H9 (cell line): ENCODE measurements around the gene ZNF793. TPM values are rescaled to one million over a fixed set of nuclear protein-coding genes. Genes with fewer than 3 reads are reported as not detected.

Experiments
- DNase-seq: peaks from one replicate; pipeline ENCODE4 v3.0.0-alpha.2; 2017
- H2AFZ ChIP-seq: one replicate; pipeline ENCODE4 v1.6.1; 2013; ENCODE audit warnings: mild to moderate bottlenecking, low read length, control low read depth, moderate library complexity
- H2AK5ac ChIP-seq: 2 replicates; pipeline ENCODE4 v1.6.1; 2013; ENCODE audit warnings: low read length, control low read depth, mixed read lengths; ENCODE audit not compliant: insufficient read length
- H2BK120ac ChIP-seq: one replicate; pipeline ENCODE4 v1.6.1; 2013; ENCODE audit warnings: low read depth, mild to moderate bottlenecking, low read length, control low read depth, inconsistent platforms; ENCODE audit not compliant: poor library complexity, severe bottlenecking
- H2BK12ac ChIP-seq: 2 replicates; pipeline ENCODE4 v1.6.1; 2013; ENCODE audit warnings: low read length, control low read depth, mixed read lengths, low read depth; ENCODE audit not compliant: insufficient read length
- H2BK15ac ChIP-seq: 2 replicates; pipeline ENCODE4 v1.6.1; 2013; ENCODE audit warnings: low read depth, low read length, control low read depth
- H2BK20ac ChIP-seq: one replicate; pipeline ENCODE4 v1.6.1; 2013; ENCODE audit warnings: low read depth, mild to moderate bottlenecking, low read length, control low read depth, inconsistent platforms; ENCODE audit not compliant: poor library complexity, severe bottlenecking
- H2BK5ac ChIP-seq: 2 replicates; pipeline ENCODE4 v1.6.1; 2013; ENCODE audit warnings: low read length, control low read depth, mixed read lengths; ENCODE audit not compliant: insufficient read length
- H3K14ac ChIP-seq: 2 replicates; pipeline ENCODE4 v1.6.1; 2013; ENCODE audit warnings: low read length, control low read depth; ENCODE audit not compliant: insufficient read depth
- H3K18ac ChIP-seq: 2 replicates; pipeline ENCODE4 v1.6.1; 2013; ENCODE audit warnings: low read depth, mild to moderate bottlenecking, mixed read lengths, low read length, control low read depth; ENCODE audit not compliant: insufficient read length
- H3K23ac ChIP-seq: 2 replicates; pipeline ENCODE4 v1.6.1; 2013; ENCODE audit warnings: low read length, control low read depth, mixed read lengths, low read depth; ENCODE audit not compliant: insufficient read length
- H3K23me2 ChIP-seq: 2 replicates; pipeline ENCODE4 v1.6.1; 2013; ENCODE audit warnings: low read depth, mild to moderate bottlenecking, mixed read lengths, low read length, control low read depth; ENCODE audit not compliant: insufficient read length, poor library complexity, severe bottlenecking
- H3K27ac ChIP-seq: 2 replicates; pipeline ENCODE4 v1.5.1; 2013; ENCODE audit warnings: low read length, control low read depth, mixed read lengths, low read depth; ENCODE audit not compliant: insufficient read length
- H3K27me3 ChIP-seq: 2 replicates; pipeline ENCODE4 v1.6.1; 2013; ENCODE audit warnings: low read length, control low read depth, inconsistent platforms; ENCODE audit not compliant: insufficient read depth
- H3K4ac ChIP-seq: 2 replicates; pipeline ENCODE4 v1.6.1; 2013; ENCODE audit warnings: low read depth, mild to moderate bottlenecking, control low read depth, inconsistent platforms, low read length, moderate library complexity
- H3K4me1 ChIP-seq: 2 replicates; pipeline ENCODE4 v1.6.1; 2013; ENCODE audit warnings: low read length, control low read depth, inconsistent platforms; ENCODE audit not compliant: insufficient read depth
- H3K4me2 ChIP-seq: 2 replicates; pipeline ENCODE4 v1.6.1; 2013; ENCODE audit warnings: low read length, control low read depth, mixed read lengths; ENCODE audit not compliant: insufficient read length, insufficient read depth
- H3K56ac ChIP-seq: 2 replicates; pipeline ENCODE4 v1.6.1; 2013; ENCODE audit warnings: low read depth, mild to moderate bottlenecking, mixed read lengths, low read length, control low read depth; ENCODE audit not compliant: insufficient read length
- H3K79me1 ChIP-seq: 2 replicates; pipeline ENCODE4 v1.6.1; 2013; ENCODE audit warnings: low read depth, mild to moderate bottlenecking, moderate library complexity, low read length, control low read depth, inconsistent platforms; ENCODE audit not compliant: insufficient read depth, poor library complexity, severe bottlenecking
- H3K79me2 ChIP-seq: 2 replicates; pipeline ENCODE4 v1.6.1; 2013; ENCODE audit warnings: low read length, control low read depth, inconsistent platforms; ENCODE audit not compliant: insufficient read depth
- H3K9ac ChIP-seq: 2 replicates; pipeline ENCODE4 v1.6.1; 2013; ENCODE audit warnings: low read length, control low read depth, mixed read lengths; ENCODE audit not compliant: insufficient read length; ENCODE audit errors: extremely low read depth
- H3K9me3 ChIP-seq: one replicate; pipeline ENCODE4 v1.6.1; 2013; ENCODE audit warnings: low read depth, low read length, inconsistent platforms; ENCODE audit not compliant: control insufficient read depth
- H3T11ph ChIP-seq: one replicate; pipeline ENCODE4 v1.6.1; 2013; ENCODE audit warnings: mild to moderate bottlenecking, low read length, control low read depth, inconsistent platforms
- H4K20me1 ChIP-seq: one replicate; pipeline ENCODE4 v1.6.1; 2013; ENCODE audit not compliant: control insufficient read depth, insufficient read length, insufficient read depth
- H4K5ac ChIP-seq: 2 replicates; pipeline ENCODE4 v1.6.1; 2013; ENCODE audit warnings: low read depth, mild to moderate bottlenecking, mixed read lengths, low read length, control low read depth; ENCODE audit not compliant: insufficient read length
- H4K8ac ChIP-seq: replicated peaks from 2 replicates; pipeline ENCODE4 v1.6.1; 2013; ENCODE audit warnings: low read length, control low read depth, mixed read lengths, low read depth; ENCODE audit not compliant: insufficient read length
- H4K91ac ChIP-seq: 2 replicates; pipeline ENCODE4 v1.6.1; 2013; ENCODE audit warnings: low read depth, mild to moderate bottlenecking, moderate library complexity, mixed read lengths, low read length, control low read depth; ENCODE audit not compliant: insufficient read length
- H3K27ac Mint-ChIP-seq, 3 experiments: 2 replicates in 2 of 3; 3 replicates in 1 of 3; pipeline ENCODE4 v1.8.0; 2020 to 2021; ENCODE audit warnings: mixed read lengths in 3 of 3, mild to moderate bottlenecking in 1 of 3, moderate library complexity in 1 of 3
- H3K27me3 Mint-ChIP-seq: 2 replicates; pipeline ENCODE4 v1.8.0; 2021; ENCODE audit warnings: low read depth, mild to moderate bottlenecking, moderate library complexity, mixed read lengths
- H3K36me3 Mint-ChIP-seq, 3 experiments: 2 replicates in 2 of 3; 3 replicates in 1 of 3; pipeline ENCODE4 v1.8.0; 2020 to 2021; ENCODE audit warnings: low read depth in 3 of 3, mixed read lengths in 3 of 3; ENCODE audit not compliant: insufficient read depth in 1 of 3
- H3K4me1 Mint-ChIP-seq, 2 experiments: 2 replicates each; pipeline ENCODE4 v1.8.0; 2020; ENCODE audit warnings: mixed read lengths in 2 of 2
- H3K4me3 Mint-ChIP-seq, 2 experiments: 2 replicates in 1 of 2; 3 replicates in 1 of 2; pipeline ENCODE4 v1.8.0; 2020 to 2021; ENCODE audit warnings: mild to moderate bottlenecking in 2 of 2, mixed read lengths in 2 of 2, moderate library complexity in 1 of 2
- H3K9me3 Mint-ChIP-seq, 2 experiments: 2 replicates in 1 of 2; 3 replicates in 1 of 2; pipeline ENCODE4 v1.8.0; 2020; ENCODE audit warnings: mild to moderate bottlenecking in 2 of 2, mixed read lengths in 2 of 2, moderate library complexity in 1 of 2
- WGBS: extraction: QIAGEN DNeasy Blood & Tissue Kit; methylation state at CpG from one replicate; pipeline ENCODE4 v1.1.7; 2013; ENCODE audit warnings: missing lambda C conversion rate, low lambda C conversion rate, mixed read lengths; ENCODE audit not compliant: insufficient read length; ENCODE audit errors: extremely low coverage; 5-methylcytosine and 5-hydroxymethylcytosine counted together
- total RNA-seq: library from RNA; stranded (reverse); gene quantifications from 2 replicates; pipeline ENCODE4 v1.2.1, GENCODE V29; 2021
- TF ChIP-seq, protein P1 (sequence below): fragments of 200-600 bp; sonication (generic); conservative IDR thresholded peaks from 3 replicates; pipeline ENCODE4 v1.8.0; 2021; ENCODE audit warnings: antibody characterized with exemption, mild to moderate bottlenecking

Gene ZNF793
- total RNA-seq, 1 experiment from 2014 or later, result 17.1 TPM

DNA sequence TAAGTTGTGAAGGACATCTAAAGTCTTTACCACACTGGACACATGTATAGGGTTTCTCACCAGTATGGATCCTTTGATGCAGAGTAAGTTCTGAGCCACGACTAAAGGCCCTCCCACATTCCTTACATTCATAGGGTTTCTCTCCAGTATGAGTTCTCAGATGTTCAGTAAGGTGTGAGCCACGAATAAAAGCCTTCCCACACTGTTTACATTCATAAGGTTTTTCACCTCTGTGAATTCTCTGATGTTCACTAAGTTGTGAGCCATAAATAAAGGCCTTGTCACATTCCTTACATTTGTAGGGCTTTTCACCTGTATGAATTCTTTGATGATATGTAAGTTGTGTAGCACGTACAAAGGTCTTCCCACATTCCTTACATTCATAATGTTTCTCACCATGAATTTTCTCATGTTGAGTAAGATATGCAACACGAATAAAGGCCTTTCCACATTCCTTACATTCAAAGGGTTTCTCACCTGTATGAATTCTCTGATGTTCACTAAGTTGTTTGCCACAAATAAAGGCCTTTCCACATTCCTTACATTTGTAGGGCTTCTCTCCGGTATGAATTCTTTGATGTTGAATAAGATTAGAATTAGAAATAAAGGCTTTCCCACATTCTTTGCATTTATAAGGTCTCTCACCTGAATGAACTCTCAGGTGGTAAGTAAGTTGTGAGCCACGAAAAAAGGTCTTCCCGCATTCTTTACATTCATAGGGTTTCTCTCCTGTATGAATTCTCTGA, 58.1 kb downstream of the ZNF793 start:
- Mint-ChIP-seq H3K27me3 (no peaks in the 10 kb centered on the region), H3K36me3 (peaks cover 68 to 86% (median 85%) of the 10 kb centered on the region in 3 experiments), H3K4me1 (no peaks in the 10 kb centered on the region), H3K9me3 (peaks cover 87 to 92% of the 10 kb centered on the region in 2 experiments), H3K4me3 (no peak overlapping the region), H3K27ac (no peak overlapping the region)
- no peak for DNase-seq
- Histone ChIP-seq H3K4me2 (no peak overlapping the region), H4K20me1 (no peaks in the 10 kb centered on the region), H3K79me1 (no peaks in the 10 kb centered on the region), H3K27me3 (no peaks in the 10 kb centered on the region), H2AFZ (no peak overlapping the region), H3K9ac (no peak overlapping the region), H3K4me1 (no peaks in the 10 kb centered on the region), H2BK15ac (no peak overlapping the region), H3K9me3 (peaks cover 82% of the 10 kb centered on the region), H3K27ac (no peak overlapping the region), H2BK5ac (no peak overlapping the region), H2BK12ac (no peak overlapping the region), H3K4ac (no peak overlapping the region), H2BK120ac (no peak overlapping the region), H3K23ac (no peak overlapping the region), H3T11ph (no peak overlapping the region), H4K8ac (no peak overlapping the region), H4K91ac (no peak overlapping the region), H3K56ac (no peak overlapping the region), H3K14ac (no peak overlapping the region), H3K18ac (no peak overlapping the region), H4K5ac (no peak overlapping the region), H3K79me2 (no peaks in the 10 kb centered on the region), H2BK20ac (no peak overlapping the region), H2AK5ac (no peak overlapping the region), H3K23me2 (no peaks in the 10 kb centered on the region)
- TF ChIP-seq, protein P1, sequence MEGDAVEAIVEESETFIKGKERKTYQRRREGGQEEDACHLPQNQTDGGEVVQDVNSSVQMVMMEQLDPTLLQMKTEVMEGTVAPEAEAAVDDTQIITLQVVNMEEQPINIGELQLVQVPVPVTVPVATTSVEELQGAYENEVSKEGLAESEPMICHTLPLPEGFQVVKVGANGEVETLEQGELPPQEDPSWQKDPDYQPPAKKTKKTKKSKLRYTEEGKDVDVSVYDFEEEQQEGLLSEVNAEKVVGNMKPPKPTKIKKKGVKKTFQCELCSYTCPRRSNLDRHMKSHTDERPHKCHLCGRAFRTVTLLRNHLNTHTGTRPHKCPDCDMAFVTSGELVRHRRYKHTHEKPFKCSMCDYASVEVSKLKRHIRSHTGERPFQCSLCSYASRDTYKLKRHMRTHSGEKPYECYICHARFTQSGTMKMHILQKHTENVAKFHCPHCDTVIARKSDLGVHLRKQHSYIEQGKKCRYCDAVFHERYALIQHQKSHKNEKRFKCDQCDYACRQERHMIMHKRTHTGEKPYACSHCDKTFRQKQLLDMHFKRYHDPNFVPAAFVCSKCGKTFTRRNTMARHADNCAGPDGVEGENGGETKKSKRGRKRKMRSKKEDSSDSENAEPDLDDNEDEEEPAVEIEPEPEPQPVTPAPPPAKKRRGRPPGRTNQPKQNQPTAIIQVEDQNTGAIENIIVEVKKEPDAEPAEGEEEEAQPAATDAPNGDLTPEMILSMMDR, result no peak
- no CpG with 5 or more reads among the region's 7 CpGs for WGBS
